Psoas muscle (tissue), 8 donors: Measurements from ENCODE around the gene PRKAR1A. TPM values are rescaled to one million over a fixed set of nuclear protein-coding genes. Genes with fewer than 3 reads are reported as not detected.

Experiments used
- ATAC-seq, 4 donors: fragments of 200-7000 bp; cut with Tn5 transposase; one replicate each; pipeline ENCODE4 v1.9.1; 2020; ENCODE audit warnings: moderate library complexity in 3 of 4, mild to moderate bottlenecking in 2 of 4
- DNase-seq, 2 donors: peaks; one replicate each; pipeline ENCODE4 v3.0.0-alpha.2; 2020
- H3K27ac ChIP-seq: fragments of 200-600 bp; one replicate; pipeline ENCODE4 v1.8.0; 2022
- H3K27me3 ChIP-seq, 3 donors: fragments of 200-600 bp in 1 of 3; one replicate each; pipeline versions ENCODE4 v1.6.1 to v1.8.0; 2013 to 2022; ENCODE audit warnings: low read length in 2 of 3, mild to moderate bottlenecking in 2 of 3, moderate library complexity in 1 of 3; ENCODE audit not compliant: insufficient read depth in 3 of 3
- H3K36me3 ChIP-seq, 2 donors: fragments of 200-600 bp in 1 of 2; one replicate each; pipeline versions ENCODE4 v1.6.1 to v1.8.0; 2013 to 2022; ENCODE audit warnings: low read depth in 1 of 2, mild to moderate bottlenecking in 1 of 2, moderate library complexity in 1 of 2; ENCODE audit not compliant: insufficient read depth in 1 of 2
- H3K4me1 ChIP-seq: fragments of 200-600 bp; one replicate; pipeline ENCODE4 v1.8.0; 2022
- H3K4me3 ChIP-seq: fragments of 200-600 bp; one replicate; pipeline ENCODE4 v1.8.0; 2022; ENCODE audit warnings: mild to moderate bottlenecking
- H3K9me3 ChIP-seq: fragments of 200-600 bp; one replicate; pipeline ENCODE4 v1.8.0; 2022
- CTCF ChIP-seq: fragments of 200-600 bp; IDR thresholded peaks from one replicate; pipeline ENCODE4 v1.8.0; 2022; ENCODE audit warnings: antibody characterized with exemption
- WGBS, 3 donors: extraction: QIAGEN DNeasy Blood & Tissue Kit; methylation state at CpG; one replicate each; pipeline versions ENCODE4 v1.1.6 to v1.1.7; 2013; 5-methylcytosine and 5-hydroxymethylcytosine counted together
- intact Hi-C, 2 donors: fragments of 100-400 bp; cut with DNase I; formaldehyde crosslinking; loops; one replicate each; pipeline versions ENCODE4 v1.11.0 to v1.14.2; 2022
- polyA plus RNA-seq, 3 donors: library from polyadenylated mRNA; stranded (reverse); fragments of 200-250 nt; gene quantifications; one replicate each; pipeline ENCODE4 v1.2.3, GENCODE V29; 2013
- total RNA-seq, 4 donors: library from RNA; stranded (reverse); fragmentation: NEBNext Ultra II Directional in 2 of 4; extraction: Animal tissue kit (Norgen Biotek cat#: 25700) in 2 of 4; gene quantifications; one replicate each; pipeline versions ENCODE4 v1.2.1 to v1.2.4, GENCODE V29; 2021 to 2023
- donor health status: healthy with polysubstance abuse.
- donor health status: DM: no; HTN: no; CAD: no; lungs with moderate emphysema.
- donor health status: Bipolar disorder and iron deficiency.
- donor health status: healthy.
- donor health status: DM: yes; HTN: yes; CAD: no.
- donor health status: DM: no; HTN: no; CAD: no.
- donor health status: DM: no; HTN: no; CAD: no.
- donor health status: DM: yes; HTN: yes; CAD: no.

The PRKAR1A gene
- total and polyA plus RNA-seq, 7 donors, result 145 to 2,295 (median 386) TPM

GRCh38 chr17:68599552-68600066 lies 87.4 kb downstream of the PRKAR1A start:
- 54 to 64% (median 58%) methylated on average over 18 of the region's 18 CpGs for WGBS, 3 donors
- peaks cover 0 to 50% (median 11%) of the 10 kb centered on the region in 3 donors for H3K27me3 ChIP-seq
- H3K36me3 ChIP-seq, result no peaks in the 10 kb centered on the region
- TF ChIP-seq CTCF, result no peak
- intact Hi-C loops, result no loop called here
- peak overlapping the region; percentile 61 for H3K27ac ChIP-seq
- H3K4me1 ChIP-seq, result no peaks in the 10 kb centered on the region
- ATAC-seq (peak in 1 of 4 donors; percentile 22), DNase-seq (peak in 1 of 2 donors; percentile 56)
- H3K9me3 ChIP-seq, result no peaks in the 10 kb centered on the region
- peak overlapping the region; percentile 73 for H3K4me3 ChIP-seq

DNA sequence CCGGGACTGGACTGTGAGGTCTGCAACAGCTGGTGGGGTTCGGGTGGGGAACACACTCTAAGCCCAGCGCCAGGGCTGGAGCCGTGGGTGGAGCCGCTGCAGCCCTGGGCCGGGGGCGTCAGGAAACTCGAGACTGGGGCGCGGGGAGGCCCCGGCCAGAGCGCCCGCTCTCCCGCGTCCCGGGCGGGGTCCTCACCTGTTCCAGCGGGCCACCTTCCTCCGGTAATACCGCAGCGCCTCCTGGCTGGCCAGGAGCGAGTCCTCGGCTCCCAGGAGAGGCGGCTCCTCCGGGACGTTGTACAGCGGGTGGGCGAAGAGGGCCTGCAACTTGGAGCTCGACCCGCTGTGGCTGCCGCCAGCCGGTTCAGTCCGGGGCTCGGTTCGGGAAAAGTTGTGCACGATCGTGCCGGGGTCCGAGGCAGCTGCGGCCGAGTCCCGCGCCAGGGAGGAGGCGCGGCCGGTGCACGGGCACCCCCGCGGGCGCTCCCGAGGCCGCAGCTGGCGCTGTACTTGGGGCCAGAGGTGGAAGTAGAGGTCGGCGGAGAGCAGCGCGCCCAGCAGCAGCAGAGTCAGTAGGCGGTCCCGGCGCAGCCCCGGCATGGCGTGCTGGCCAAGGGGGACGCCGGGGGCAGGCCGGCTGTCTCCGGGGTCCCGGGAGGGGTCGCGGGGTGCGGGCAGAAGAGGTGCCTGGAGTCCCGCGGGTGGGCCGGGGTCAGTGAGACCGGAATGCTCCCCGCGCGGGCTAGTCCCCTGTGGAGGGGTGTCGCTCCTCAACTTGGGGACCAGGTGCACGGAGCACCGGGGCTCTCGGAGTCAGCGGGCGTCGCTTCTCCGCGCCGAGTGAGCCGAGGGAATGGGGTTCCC lies 88.1 kb downstream of the PRKAR1A start:
- Histone ChIP-seq H3K4me1 (no peaks in the 10 kb centered on the region), H3K4me3 (peak overlapping the region; percentile 73), H3K9me3 (no peaks in the 10 kb centered on the region), H3K27me3 (peaks cover 0 to 50% (median 11%) of the 10 kb centered on the region in 3 donors), H3K36me3 (no peaks in the 10 kb centered on the region), H3K27ac (peak overlapping the region; percentile 61)
- peak; percentile 50 to 63 for DNase-seq
- intact Hi-C loops, result no loop called here
- WGBS, 3 donors, result 2 to 4% (median 4%) methylated on average over 62 to 88 of the region's 88 CpGs
- TF ChIP-seq CTCF, result no peak
- ATAC-seq, result peak; percentile 45 to 60 (median 47)

Other genes with a start within 250 kb of the PRKAR1A start
- gene SLC16A6, start 221.3 kb upstream of the PRKAR1A start, total RNA-seq, result 10 to 100 TPM in 1 of 4 donors, 1 to 10 TPM in 2, under 1 TPM in 1; 0.82 to 47.7 (median 6.4) TPM
- 10 to 100 TPM in 1 of 3 donors, under 1 TPM in 2; 0.75 to 31.1 (median 0.86) TPM for gene SLC16A6, start 221.3 kb upstream of the PRKAR1A start, polyA plus RNA-seq
- 1 to 10 TPM; 2.1 to 6.1 (median 3.1) TPM for gene ARSG, start 220.9 kb upstream of the PRKAR1A start, total RNA-seq
- 1 to 10 TPM; 1.7 to 3.7 (median 1.9) TPM for gene ARSG, start 220.9 kb upstream of the PRKAR1A start, polyA plus RNA-seq
- 100 to 1,000 TPM in 2 of 4 donors, 10 to 100 TPM in 2; 80.3 to 197 (median 117) TPM for gene WIPI1, start 54.9 kb upstream of the PRKAR1A start, total RNA-seq
- gene WIPI1, start 54.9 kb upstream of the PRKAR1A start, polyA plus RNA-seq, result 100 to 1,000 TPM; 128 to 152 (median 136) TPM
- gene FAM20A, start 88.9 kb downstream of the PRKAR1A start, total RNA-seq, result 1 to 10 TPM; 1.1 to 7.1 (median 2.4) TPM
- gene FAM20A, start 88.9 kb downstream of the PRKAR1A start, polyA plus RNA-seq, result 1 to 10 TPM in 2 of 3 donors, under 1 TPM in 1; 0.83 to 2.1 (median 1.3) TPM